Gastrocnemius medialis (tissue), 4 donors: ENCODE measurements around the gene ATXN10. TPM values are rescaled to one million over a fixed set of nuclear protein-coding genes. Genes with fewer than 3 reads are reported as not detected.

ENCODE experiments used
- ATAC-seq, 2 donors: fragments of 150-250 bp; one replicate each; pipeline ENCODE4 v1.9.1; 2016
- DNase-seq, 2 donors: peaks; one replicate each; pipeline ENCODE4 v3.0.0-alpha.2; 2019
- H3K27ac ChIP-seq, 4 donors: fragments of 200-600 bp; sonication (generic); 1 replicate in 1 of 4; 2 replicates in 3 of 4; pipeline ENCODE4 v1.5.1; 2016 to 2018; ENCODE audit warnings: mild to moderate bottlenecking in 2 of 4, moderate library complexity in 1 of 4
- H3K27me3 ChIP-seq, 3 donors: fragments of 200-600 bp; sonication (generic) in 2 of 3; 1 replicate in 1 of 3; 2 replicates in 2 of 3; pipeline versions ENCODE4 v1.5.1 to v1.6.0; 2016 to 2019; ENCODE audit warnings: mild to moderate bottlenecking in 1 of 3, moderate library complexity in 1 of 3
- H3K36me3 ChIP-seq, 2 donors: fragments of 200-600 bp; sonication (generic) in 1 of 2; one replicate each; pipeline ENCODE4 v1.5.1; 2017 to 2018
- H3K4me1 ChIP-seq, 2 donors: fragments of 200-600 bp; sonication (generic) in 1 of 2; one replicate each; pipeline ENCODE4 v1.5.1; 2016 to 2017; ENCODE audit warnings: mild to moderate bottlenecking in 2 of 2
- H3K4me3 ChIP-seq, 4 donors: fragments of 200-600 bp; sonication (generic) in 3 of 4; 1 replicate in 1 of 4; 2 replicates in 3 of 4; pipeline ENCODE4 v1.5.1; 2016 to 2019; ENCODE audit warnings: mild to moderate bottlenecking in 2 of 4
- H3K9me3 ChIP-seq, 3 donors: fragments of 200-600 bp; sonication (generic) in 2 of 3; 1 replicate in 1 of 3; 2 replicates in 2 of 3; pipeline ENCODE4 v1.5.1; 2016 to 2019
- POLR2A ChIP-seq, 2 donors: fragments of 450-650 bp; IDR thresholded peaks; one replicate each; pipeline ENCODE4 v1.6.1; 2017; ENCODE audit warnings: antibody characterized with exemption in 2 of 2, mild to moderate bottlenecking in 2 of 2, moderate library complexity in 2 of 2
- in situ Hi-C, 4 donors: fragments of 200-750 bp; cut with MboI; loops; one replicate each; pipeline versions ENCODE4 v1.15.0 to v1.8.0; 2017; ENCODE audit warnings: low sequenced_read_pairs in 4 of 4
- intact Hi-C: fragments of 100-400 bp; cut with DNase I; formaldehyde crosslinking; loops from one replicate; pipeline ENCODE4 v1.15.1; 2023; ENCODE audit warnings: low total_unique reads
- total RNA-seq, 4 donors: library from RNA; depleted of rRNA; stranded (reverse); fragments of >200 nt; gene quantifications; one replicate each; pipeline versions ENCODE4 v1.1.0 to v1.2.3, GENCODE V29; 2016
- TF ChIP-seq, protein P1 (sequence below), 5 experiments: fragments of 450-650 bp in 3 of 5; fragments of 200-600 bp in 2 of 5; sonication (generic) in 2 of 5; IDR thresholded peaks in 4 of 5; conservative IDR thresholded peaks in 1 of 5; 1 replicate in 4 of 5; 2 replicates in 1 of 5; pipeline ENCODE4 v1.5.1; 2016 to 2019; ENCODE audit warnings: antibody characterized with exemption in 5 of 5, mild to moderate bottlenecking in 3 of 5, moderate library complexity in 3 of 5

The ATXN10 gene
- total RNA-seq, 4 donors from 2014 or later, result 52.9 to 98.9 (median 78.5) TPM

- Histone ChIP-seq H3K27me3 (no peaks in the 10 kb centered on the region), H3K4me3 (no peak overlapping the region), H3K27ac (no peak overlapping the region), H3K4me1 (peaks cover 7 to 9% of the 10 kb centered on the region in 2 donors), H3K9me3 (no peaks in the 10 kb centered on the region), H3K36me3 (peaks cover 0 to 33% of the 10 kb centered on the region in 2 donors)
- ATAC-seq (no peak), DNase-seq (no peak)
- intact Hi-C loops, result no loop called here
- in situ Hi-C loops, result no loop called here
- no peak for TF ChIP-seq POLR2A (IDR thresholded peaks at IDR 0.05)
- TF ChIP-seq, protein P1, sequence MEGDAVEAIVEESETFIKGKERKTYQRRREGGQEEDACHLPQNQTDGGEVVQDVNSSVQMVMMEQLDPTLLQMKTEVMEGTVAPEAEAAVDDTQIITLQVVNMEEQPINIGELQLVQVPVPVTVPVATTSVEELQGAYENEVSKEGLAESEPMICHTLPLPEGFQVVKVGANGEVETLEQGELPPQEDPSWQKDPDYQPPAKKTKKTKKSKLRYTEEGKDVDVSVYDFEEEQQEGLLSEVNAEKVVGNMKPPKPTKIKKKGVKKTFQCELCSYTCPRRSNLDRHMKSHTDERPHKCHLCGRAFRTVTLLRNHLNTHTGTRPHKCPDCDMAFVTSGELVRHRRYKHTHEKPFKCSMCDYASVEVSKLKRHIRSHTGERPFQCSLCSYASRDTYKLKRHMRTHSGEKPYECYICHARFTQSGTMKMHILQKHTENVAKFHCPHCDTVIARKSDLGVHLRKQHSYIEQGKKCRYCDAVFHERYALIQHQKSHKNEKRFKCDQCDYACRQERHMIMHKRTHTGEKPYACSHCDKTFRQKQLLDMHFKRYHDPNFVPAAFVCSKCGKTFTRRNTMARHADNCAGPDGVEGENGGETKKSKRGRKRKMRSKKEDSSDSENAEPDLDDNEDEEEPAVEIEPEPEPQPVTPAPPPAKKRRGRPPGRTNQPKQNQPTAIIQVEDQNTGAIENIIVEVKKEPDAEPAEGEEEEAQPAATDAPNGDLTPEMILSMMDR (IDR thresholded peaks at IDR 0.05 in 4 of 5, conservative IDR thresholded peaks at IDR 0.05 in 1 of 5), result no peak
Measured at GRCh38 chr22:45693835-45694234, 22.2 kb downstream of the ATXN10 start.

DNA sequence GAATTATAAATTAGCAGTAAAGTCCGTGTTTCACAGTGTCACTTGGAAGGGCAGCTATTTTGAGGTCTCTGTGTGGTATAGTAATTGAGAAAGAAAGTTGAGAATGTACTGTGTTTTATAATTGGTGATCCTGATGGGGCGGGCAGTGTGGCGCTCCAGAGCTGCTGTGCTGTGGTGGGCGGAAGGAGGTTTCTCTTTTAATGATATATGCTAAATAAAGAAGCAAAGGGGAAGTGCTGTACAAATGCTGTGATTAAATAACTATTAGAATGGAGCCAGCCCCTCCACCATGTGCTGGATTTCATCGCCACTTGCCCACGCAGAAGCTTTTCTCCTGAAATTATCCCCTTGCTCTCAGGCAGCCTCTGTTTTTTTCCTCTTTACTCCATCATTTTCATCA is 24.6 kb downstream of the ATXN10 start:
- Histone ChIP-seq H3K27me3 (no peaks in the 10 kb centered on the region), H3K36me3 (peaks cover 0 to 42% of the 10 kb centered on the region in 2 donors), H3K27ac (no peak overlapping the region), H3K4me1 (no peaks in the 10 kb centered on the region), H3K4me3 (no peak overlapping the region), H3K9me3 (no peaks in the 10 kb centered on the region)
- DNase-seq (no peak), ATAC-seq (no peak)
- in situ Hi-C loops, result no loop called here
- TF ChIP-seq POLR2A (IDR thresholded peaks at IDR 0.05), result no peak
- TF ChIP-seq, protein P1 (IDR thresholded peaks at IDR 0.05 in 4 of 5, conservative IDR thresholded peaks at IDR 0.05 in 1 of 5), result no peak
- intact Hi-C loops, result no loop called here

DNA sequence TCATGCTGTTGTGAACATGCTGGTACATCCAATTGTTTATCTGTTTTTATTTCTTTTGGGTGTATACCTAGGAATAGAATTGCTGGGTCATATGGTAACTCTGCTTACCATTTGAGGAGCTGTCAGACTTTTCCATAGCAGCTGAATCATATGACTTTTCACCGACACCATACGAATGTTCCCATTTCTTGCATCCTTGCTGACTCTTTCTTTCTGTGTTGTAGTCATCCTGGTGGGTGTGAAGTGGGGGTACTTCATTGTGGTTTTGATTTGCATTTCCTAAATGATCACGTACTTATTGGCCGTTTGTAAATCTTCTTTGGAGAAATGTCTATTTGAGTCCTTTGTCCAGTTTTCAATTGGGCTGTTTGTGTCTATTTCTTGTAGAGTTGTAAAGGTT is 26.5 kb downstream of the ATXN10 start:
- ATAC-seq (no peak), DNase-seq (no peak)
- Histone ChIP-seq H3K27ac (no peak overlapping the region), H3K9me3 (no peaks in the 10 kb centered on the region), H3K4me1 (no peaks in the 10 kb centered on the region), H3K4me3 (no peak overlapping the region), H3K36me3 (peaks cover 0 to 39% of the 10 kb centered on the region in 2 donors), H3K27me3 (no peaks in the 10 kb centered on the region)
- intact Hi-C loops, result no loop called here
- in situ Hi-C loops, result no loop called here
- TF ChIP-seq, protein P1 (IDR thresholded peaks at IDR 0.05 in 4 of 5, conservative IDR thresholded peaks at IDR 0.05 in 1 of 5), result no peak
- TF ChIP-seq POLR2A (IDR thresholded peaks at IDR 0.05), result no peak

GRCh38 chr22:45702981-45703380 is 31.3 kb downstream of the ATXN10 start:
- ATAC-seq (no peak), DNase-seq (no peak)
- intact Hi-C loops, result no loop called here
- Histone ChIP-seq H3K27ac (no peak overlapping the region), H3K36me3 (peaks cover 0 to 38% of the 10 kb centered on the region in 2 donors), H3K9me3 (no peaks in the 10 kb centered on the region), H3K27me3 (no peaks in the 10 kb centered on the region), H3K4me1 (peaks cover 5 to 7% of the 10 kb centered on the region in 2 donors), H3K4me3 (no peak overlapping the region)
- TF ChIP-seq, protein P1 (IDR thresholded peaks at IDR 0.05 in 4 of 5, conservative IDR thresholded peaks at IDR 0.05 in 1 of 5), result no peak
- no peak for TF ChIP-seq POLR2A (IDR thresholded peaks at IDR 0.05)
- in situ Hi-C loops, result no loop called here

DNA sequence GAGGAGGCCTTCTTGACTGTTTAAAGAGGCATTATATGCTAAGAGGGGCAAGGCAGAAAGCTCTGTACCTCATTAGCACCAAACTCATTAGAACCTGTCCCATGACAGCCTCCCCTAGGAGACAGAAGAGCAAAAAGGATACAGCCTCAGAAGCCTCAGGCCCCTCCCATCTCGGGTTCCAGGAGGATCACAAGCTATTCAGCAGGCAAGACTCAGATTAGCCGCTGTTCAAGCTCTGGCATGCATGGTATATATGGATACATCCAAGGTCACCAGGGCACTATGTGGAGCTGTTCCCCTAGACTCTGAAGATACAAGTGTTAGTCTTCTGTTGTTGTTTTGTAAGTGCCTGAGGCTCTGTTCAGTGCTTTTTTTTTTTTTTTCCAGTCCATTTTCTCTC is 32.1 kb downstream of the ATXN10 start:
- no peak for ATAC-seq
- in situ Hi-C loops, result no loop called here

More for the DNA sequence above, 32.1 kb downstream of the ATXN10 start:
- Histone ChIP-seq H3K27ac (no peak overlapping the region), H3K4me1 (peaks cover 12 to 15% of the 10 kb centered on the region in 2 donors), H3K9me3 (no peaks in the 10 kb centered on the region), H3K27me3 (no peaks in the 10 kb centered on the region), H3K4me3 (no peak overlapping the region), H3K36me3 (peaks cover 0 to 38% of the 10 kb centered on the region in 2 donors)
- TF ChIP-seq POLR2A (IDR thresholded peaks at IDR 0.05), result no peak
- TF ChIP-seq, protein P1 (IDR thresholded peaks at IDR 0.05 in 4 of 5, conservative IDR thresholded peaks at IDR 0.05 in 1 of 5), result no peak
- intact Hi-C loops, result no loop called here
- no peak for DNase-seq
